OCI-LY1 (cell line): ENCODE results near the gene NDUFS4.
"Not testable (repeated sequence)": the region's sequence is repeated elsewhere in the genome, so short reads cannot be mapped to it uniquely, and the experiment has no call there.

Experiments used
- H2AFZ ChIP-seq: fragments of 200-600 bp; sonication (generic), shearing (Covaris generic); 2 replicates; pipeline ENCODE4 v1.6.0; 2014; ENCODE audit warnings: antibody characterized with exemption, mild to moderate bottlenecking, low read length
- H3F3A ChIP-seq: fragments of 200-600 bp; sonication (generic), shearing (Covaris generic); 2 replicates; pipeline ENCODE4 v1.6.0; 2014; ENCODE audit warnings: mild to moderate bottlenecking, antibody characterized with exemption, low read length, moderate library complexity; ENCODE audit not compliant: insufficient read depth
- H3K27ac ChIP-seq: fragments of 200-600 bp; sonication (generic); 2 replicates; pipeline ENCODE4 v1.5.1; 2014; ENCODE audit warnings: low read length, mixed run types, mild to moderate bottlenecking, low read depth; ENCODE audit not compliant: poor library complexity, severe bottlenecking
- H3K27me3 ChIP-seq: fragments of 200-600 bp; sonication (generic); 2 replicates; pipeline ENCODE4 v1.6.0; 2014; ENCODE audit warnings: antibody characterized with exemption, mild to moderate bottlenecking, low read length, moderate library complexity; ENCODE audit not compliant: insufficient read depth
- H3K36me3 ChIP-seq: fragments of 200-600 bp; sonication (generic); 2 replicates; pipeline ENCODE4 v1.6.1; 2014; ENCODE audit warnings: mild to moderate bottlenecking, antibody characterized with exemption, low read length, moderate library complexity, mixed read lengths; ENCODE audit not compliant: insufficient read depth
- H3K4me1 ChIP-seq: fragments of 200-600 bp; sonication (generic); 2 replicates; pipeline ENCODE4 v1.5.1; 2014; ENCODE audit warnings: mild to moderate bottlenecking, low read length, moderate library complexity; ENCODE audit not compliant: insufficient read depth, severe bottlenecking
- H3K4me2 ChIP-seq: fragments of 200-600 bp; sonication (generic), shearing (Covaris generic); 2 replicates; pipeline ENCODE4 v1.6.1; 2014; ENCODE audit warnings: low read length
- H3K4me3 ChIP-seq: fragments of 200-600 bp; sonication (generic); 2 replicates; pipeline ENCODE4 v1.5.1; 2014; ENCODE audit warnings: low read length, low read depth, mild to moderate bottlenecking, mixed read lengths; ENCODE audit not compliant: poor library complexity, severe bottlenecking
- H3K79me2 ChIP-seq: fragments of 200-600 bp; shearing (Covaris generic); 2 replicates; pipeline ENCODE4 v1.6.1; 2016; ENCODE audit warnings: mixed run types, low read length, mixed read lengths; ENCODE audit not compliant: insufficient read depth
- H3K9ac ChIP-seq: fragments of 200-600 bp; sonication (generic), shearing (Covaris generic); 2 replicates; pipeline ENCODE4 v1.6.1; 2014; ENCODE audit warnings: mild to moderate bottlenecking, low read length, mixed read lengths
- H3K9me2 ChIP-seq: fragments of 200-600 bp; sonication (generic), shearing (Covaris generic); 2 replicates; pipeline ENCODE4 v1.6.1; 2014; ENCODE audit warnings: low read depth, mild to moderate bottlenecking, low read length, mixed read lengths
- H3K9me3 ChIP-seq: fragments of 200-600 bp; shearing (Covaris generic); 2 replicates; pipeline ENCODE4 v1.6.1; 2014; ENCODE audit warnings: low read length, mixed read lengths
- H4K20me1 ChIP-seq: fragments of 200-600 bp; sonication (generic), shearing (Covaris generic); 2 replicates; pipeline ENCODE4 v1.6.0; 2016; ENCODE audit warnings: mild to moderate bottlenecking, low read length; ENCODE audit not compliant: insufficient read depth
- CTCF ChIP-seq: fragments of 200-600 bp; sonication (generic), shearing (Covaris generic); IDR thresholded peaks from 2 replicates; pipeline ENCODE4 v1.5.1; 2017; ENCODE audit warnings: mild to moderate bottlenecking, antibody characterized with exemption, low read length, moderate library complexity, mixed read lengths
- EZH2 ChIP-seq: fragments of 200-600 bp; sonication (generic), shearing (Covaris generic); IDR thresholded peaks from 2 replicates; pipeline ENCODE4 v1.8.0; 2017; ENCODE audit warnings: borderline replicate concordance, mixed run types, mild to moderate bottlenecking, antibody characterized with exemption, low read length, moderate library complexity, mixed read lengths

The NDUFS4 gene

GRCh38 chr5:53604309-53604708 lies 43.9 kb downstream of the NDUFS4 start:
- Histone ChIP-seq H3K79me2 (no peaks in the 10 kb centered on the region; the same call in 1 of the 2 replicates), H2AFZ (no peak overlapping the region), H3K9me2 (no peaks in the 10 kb centered on the region), H3K4me2 (no peak overlapping the region), H3K9me3 (no peaks in the 10 kb centered on the region), H3K36me3 (peaks cover 29% of the 10 kb centered on the region), H3K9ac (no peak overlapping the region), H3F3A (no peaks in the 10 kb centered on the region), H3K27me3 (no peaks in the 10 kb centered on the region), H3K4me3 (no peak overlapping the region), H4K20me1 (no peaks in the 10 kb centered on the region), H3K4me1 (no peaks in the 10 kb centered on the region), H3K27ac (no peak overlapping the region)
- no peak for TF ChIP-seq EZH2
- no peak for TF ChIP-seq CTCF

GRCh38 chr5:53607886-53608285 lies 47.4 kb downstream of the NDUFS4 start:
- Histone ChIP-seq H3K4me3 (no peak overlapping the region), H3F3A (no peaks in the 10 kb centered on the region), H3K36me3 (peaks cover 29% of the 10 kb centered on the region), H2AFZ (no peak overlapping the region), H3K4me1 (no peaks in the 10 kb centered on the region), H3K27ac (no peak overlapping the region), H3K9me2 (no peaks in the 10 kb centered on the region), H3K9ac (no peak overlapping the region), H3K4me2 (no peak overlapping the region), H3K9me3 (no peaks in the 10 kb centered on the region), H3K79me2 (no peaks in the 10 kb centered on the region), H4K20me1 (no peaks in the 10 kb centered on the region), H3K27me3 (no peaks in the 10 kb centered on the region)
- no peak for TF ChIP-seq EZH2
- TF ChIP-seq CTCF, result no peak

GRCh38 chr5:53608897-53609296 lies 48.5 kb downstream of the NDUFS4 start:
- H2AFZ ChIP-seq, H3K9me3 ChIP-seq, H3K27me3 ChIP-seq, H3K9me2 ChIP-seq, H3K4me1 ChIP-seq, H3K9ac ChIP-seq, H4K20me1 ChIP-seq, H3F3A ChIP-seq, H3K27ac ChIP-seq, H3K4me2 ChIP-seq, H3K4me3 ChIP-seq, H3K79me2 ChIP-seq: not testable (repeated sequence)
- peaks cover 27% of the 10 kb centered on the region for H3K36me3 ChIP-seq

DNA sequence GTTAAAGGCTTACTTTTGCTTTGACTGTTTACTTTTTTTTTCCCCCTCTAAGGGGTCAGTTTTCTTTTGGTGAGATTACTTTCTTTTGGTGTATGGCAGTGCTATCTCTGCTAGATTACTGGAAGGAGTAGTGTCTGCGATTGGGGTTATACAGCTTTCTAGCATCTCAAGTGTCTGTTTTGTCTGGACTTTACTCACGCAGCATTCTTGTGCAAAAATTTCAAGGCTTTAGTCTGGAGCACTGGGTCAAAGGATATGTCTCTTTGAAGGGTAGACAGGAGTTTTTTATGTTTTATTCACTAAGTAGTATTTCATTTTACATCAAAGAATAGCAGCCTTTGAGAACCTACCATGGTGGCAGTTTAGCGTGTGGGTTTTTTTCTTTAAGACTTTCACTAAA lies 52.6 kb downstream of the NDUFS4 start:
- H3K9me2 ChIP-seq, result no peaks in the 10 kb centered on the region
- H3K36me3 ChIP-seq, result no peaks in the 10 kb centered on the region
- H3K9me3 ChIP-seq, result no peaks in the 10 kb centered on the region
- no peak overlapping the region for H3K27ac ChIP-seq
- no peaks in the 10 kb centered on the region for H4K20me1 ChIP-seq
- TF ChIP-seq CTCF (no peak), EZH2 (no peak)
- no peak overlapping the region for H2AFZ ChIP-seq
- no peak overlapping the region for H3K4me3 ChIP-seq
- no peaks in the 10 kb centered on the region for H3K27me3 ChIP-seq
- H3K9ac ChIP-seq, result no peak overlapping the region
- H3K79me2 ChIP-seq, result no peaks in the 10 kb centered on the region
- no peak overlapping the region for H3K4me2 ChIP-seq
- no peaks in the 10 kb centered on the region for H3K4me1 ChIP-seq
- no peaks in the 10 kb centered on the region for H3F3A ChIP-seq
